Esophagus muscularis mucosa (tissue), 4 donors: ENCODE data around the gene CSMD2. TPM values are rescaled to one million over a fixed set of nuclear protein-coding genes. Genes with fewer than 3 reads are reported as not detected.

Experiments used
- DNase-seq: peaks from one replicate; pipeline ENCODE4 v3.0.0-alpha.2; 2017; ENCODE audit errors: extremely low spot score
- H3K27ac ChIP-seq, 4 donors: fragments of 200-600 bp; sonication (generic); replicated peaks in 1 of 4; 1 replicate in 3 of 4; 2 replicates in 1 of 4; pipeline ENCODE4 v1.5.1; 2016 to 2019; ENCODE audit warnings: mild to moderate bottlenecking in 1 of 4
- H3K27me3 ChIP-seq, 4 donors: fragments of 200-600 bp; sonication (generic); one replicate each; pipeline versions ENCODE4 v1.5.1 to v1.6.0; 2016 to 2019
- H3K36me3 ChIP-seq, 4 donors: fragments of 200-600 bp; sonication (generic); one replicate each; pipeline ENCODE4 v1.5.1; 2016 to 2019
- H3K4me1 ChIP-seq, 4 donors: fragments of 200-600 bp; sonication (generic); one replicate each; pipeline ENCODE4 v1.5.1; 2016 to 2019
- H3K4me3 ChIP-seq, 4 donors: fragments of 200-600 bp; sonication (generic); 1 replicate in 2 of 4; 2 replicates in 2 of 4; pipeline ENCODE4 v1.5.1; 2016 to 2019; ENCODE audit warnings: mild to moderate bottlenecking in 4 of 4, moderate library complexity in 1 of 4
- H3K9me3 ChIP-seq, 4 donors: fragments of 200-600 bp; sonication (generic); 1 replicate in 3 of 4; 2 replicates in 1 of 4; pipeline ENCODE4 v1.5.1; 2016 to 2019
- EP300 ChIP-seq: sonication (generic); formaldehyde crosslinking; IDR thresholded peaks from one replicate; pipeline ENCODE4 v1.6.1; 2017; ENCODE audit warnings: antibody characterized with exemption
- POLR2A ChIP-seq: fragments of 450-650 bp; IDR thresholded peaks from one replicate; pipeline ENCODE4 v1.6.1; 2017; ENCODE audit warnings: antibody characterized with exemption, moderate library complexity, mild to moderate bottlenecking, low read depth
- POLR2AphosphoS5 ChIP-seq, 2 donors: sonication (generic); formaldehyde crosslinking; IDR thresholded peaks; one replicate each; pipeline ENCODE4 v1.6.1; 2017; ENCODE audit warnings: antibody characterized with exemption in 2 of 2
- WGBS: methylation state at CpG from one replicate; pipeline ENCODE4 v1.1.5; 2018; 5-methylcytosine and 5-hydroxymethylcytosine counted together
- intact Hi-C: fragments of 100-400 bp; cut with DNase I; formaldehyde crosslinking; loops from one replicate; pipeline ENCODE4 v1.15.1; 2023
- total RNA-seq, 4 donors: library from RNA; depleted of rRNA; stranded (reverse); fragments of >200 nt; gene quantifications; one replicate each; pipeline versions ENCODE4 v1.1.0 to v1.2.1, GENCODE V29; 2016
- TF ChIP-seq, protein P1 (sequence below), 3 experiments: fragments of 200-600 bp in 2 of 3; fragments of 450-650 bp in 1 of 3; sonication (generic) in 2 of 3; IDR thresholded peaks; one replicate each; pipeline ENCODE4 v1.5.1; 2017 to 2019; ENCODE audit warnings: antibody characterized with exemption in 3 of 3, mild to moderate bottlenecking in 2 of 3, moderate library complexity in 1 of 3

The CSMD2 gene
- total RNA-seq, 4 donors from 2014 or later = 0.26 to 0.75 (median 0.37) TPM

DNA sequence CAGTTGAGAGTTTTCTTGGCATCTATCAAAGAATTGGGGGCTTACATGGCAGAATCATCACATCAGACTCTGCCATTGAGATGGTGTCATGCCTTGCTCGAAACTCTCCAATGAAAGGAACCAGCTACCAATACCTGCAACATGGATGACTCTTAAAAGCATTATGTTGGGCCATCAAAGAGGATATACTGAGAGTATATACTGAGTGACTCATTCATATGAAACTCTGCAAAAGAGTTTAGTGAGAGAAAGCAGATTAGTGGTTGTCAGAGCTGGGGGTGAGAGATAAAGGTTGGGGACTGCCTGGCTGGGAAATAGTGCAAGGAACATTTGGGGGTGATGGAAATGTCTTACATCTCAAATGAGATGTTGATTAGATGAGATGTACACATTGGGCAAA is 315.8 kb downstream of the CSMD2 start:
- Histone ChIP-seq H3K27me3 (no peaks in the 10 kb centered on the region), H3K9me3 (no peaks in the 10 kb centered on the region), H3K4me1 (no peaks in the 10 kb centered on the region), H3K4me3 (no peak overlapping the region), H3K27ac (no peak overlapping the region), H3K36me3 (no peaks in the 10 kb centered on the region)
- intact Hi-C loops = no loop called here
- TF ChIP-seq, protein P1, sequence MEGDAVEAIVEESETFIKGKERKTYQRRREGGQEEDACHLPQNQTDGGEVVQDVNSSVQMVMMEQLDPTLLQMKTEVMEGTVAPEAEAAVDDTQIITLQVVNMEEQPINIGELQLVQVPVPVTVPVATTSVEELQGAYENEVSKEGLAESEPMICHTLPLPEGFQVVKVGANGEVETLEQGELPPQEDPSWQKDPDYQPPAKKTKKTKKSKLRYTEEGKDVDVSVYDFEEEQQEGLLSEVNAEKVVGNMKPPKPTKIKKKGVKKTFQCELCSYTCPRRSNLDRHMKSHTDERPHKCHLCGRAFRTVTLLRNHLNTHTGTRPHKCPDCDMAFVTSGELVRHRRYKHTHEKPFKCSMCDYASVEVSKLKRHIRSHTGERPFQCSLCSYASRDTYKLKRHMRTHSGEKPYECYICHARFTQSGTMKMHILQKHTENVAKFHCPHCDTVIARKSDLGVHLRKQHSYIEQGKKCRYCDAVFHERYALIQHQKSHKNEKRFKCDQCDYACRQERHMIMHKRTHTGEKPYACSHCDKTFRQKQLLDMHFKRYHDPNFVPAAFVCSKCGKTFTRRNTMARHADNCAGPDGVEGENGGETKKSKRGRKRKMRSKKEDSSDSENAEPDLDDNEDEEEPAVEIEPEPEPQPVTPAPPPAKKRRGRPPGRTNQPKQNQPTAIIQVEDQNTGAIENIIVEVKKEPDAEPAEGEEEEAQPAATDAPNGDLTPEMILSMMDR (IDR thresholded peaks at IDR 0.05) = no peak
- 82% methylated on average over 1 of the region's 1 CpG for WGBS
- no peak for DNase-seq

DNA sequence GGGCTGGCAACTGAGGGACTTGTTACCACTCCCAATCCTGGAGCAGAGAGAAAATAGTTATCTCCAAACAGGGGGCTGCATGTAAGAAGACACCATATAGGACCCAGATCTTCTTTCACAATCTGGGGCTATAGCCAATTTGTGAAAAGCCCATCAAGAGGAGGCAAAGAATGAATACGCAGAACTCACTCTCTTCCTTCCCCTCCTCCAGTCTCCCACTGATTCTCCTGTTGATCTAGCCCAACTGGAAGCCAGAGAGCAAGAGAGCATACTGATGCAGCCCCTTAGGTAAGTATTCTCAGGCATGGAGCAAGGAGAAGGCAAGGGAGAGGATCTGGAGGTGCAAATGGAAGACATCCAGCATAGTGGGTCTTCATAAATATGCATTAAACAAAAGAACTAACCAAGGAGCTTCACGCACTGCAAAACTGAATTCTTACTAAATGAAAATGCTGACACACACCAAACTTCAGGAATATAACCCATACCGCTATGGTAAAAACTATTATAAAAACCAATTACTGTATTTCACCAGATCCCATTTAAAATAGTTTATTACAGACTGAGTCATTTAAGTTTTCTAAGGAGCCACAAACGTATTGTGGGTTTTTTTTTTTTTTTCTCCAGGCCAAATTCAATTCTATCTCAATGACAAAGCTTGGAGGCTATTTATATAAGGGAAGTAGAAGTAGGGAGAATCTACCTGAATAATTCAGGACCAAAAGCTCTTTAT is 316.7 kb downstream of the CSMD2 start:
- no peak for DNase-seq
- H3K4me3 ChIP-seq = no peak overlapping the region
- no peaks in the 10 kb centered on the region for H3K36me3 ChIP-seq
- intact Hi-C loops = no loop called here
- no peaks in the 10 kb centered on the region for H3K9me3 ChIP-seq
- H3K27me3 ChIP-seq = no peaks in the 10 kb centered on the region
- no peak overlapping the region for H3K27ac ChIP-seq
- 57% methylated on average over 4 of the region's 4 CpGs for WGBS
- H3K4me1 ChIP-seq = no peaks in the 10 kb centered on the region
- TF ChIP-seq POLR2AphosphoS5 (IDR thresholded peaks at IDR 0.05) (no peak), EP300 (no peak), POLR2A (no peak)
- TF ChIP-seq, protein P1 (IDR thresholded peaks at IDR 0.05) = no peak

DNA sequence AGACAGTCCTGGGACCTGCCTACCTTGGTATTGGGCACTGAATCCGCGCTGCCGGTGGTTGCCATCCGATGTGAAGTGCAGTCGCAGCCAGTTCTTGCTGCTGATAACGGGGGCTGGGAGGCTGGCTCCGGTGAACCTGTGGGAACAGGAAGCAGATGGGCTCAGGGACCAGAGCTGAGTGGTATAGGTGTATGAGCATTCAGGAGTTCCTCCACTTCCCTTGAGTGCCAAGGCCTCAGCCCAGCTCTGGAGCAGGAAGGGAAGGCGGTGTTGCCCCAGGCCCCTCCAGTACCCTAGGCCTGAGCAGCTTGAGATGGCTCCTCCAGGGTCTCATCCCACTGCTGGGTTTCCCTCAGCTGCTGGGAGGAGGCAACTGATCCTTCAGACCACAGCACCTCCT is 318.2 kb downstream of the CSMD2 start:
- no peak for DNase-seq
- no peaks in the 10 kb centered on the region for H3K36me3 ChIP-seq

DNA sequence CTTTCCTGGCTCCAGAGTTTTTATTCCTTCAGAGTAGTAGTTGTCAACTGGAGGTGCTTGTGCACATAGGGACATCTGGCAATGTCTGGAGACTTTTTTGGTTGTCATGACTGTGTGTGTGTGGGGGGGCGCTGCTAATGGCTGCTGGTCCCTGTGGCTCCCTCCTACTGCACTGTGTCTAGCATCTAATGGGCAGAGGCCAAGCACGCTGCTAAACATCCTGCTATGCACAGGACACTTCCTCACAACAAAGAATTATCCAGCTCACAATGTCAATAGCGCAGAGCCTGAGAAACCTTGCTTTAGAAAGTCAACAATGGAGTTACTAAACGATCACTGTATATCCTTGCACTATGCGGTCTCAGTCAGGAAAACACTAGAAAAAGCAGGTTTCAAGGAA is 320.9 kb downstream of the CSMD2 start:
- TF ChIP-seq POLR2A (no peak), POLR2AphosphoS5 (IDR thresholded peaks at IDR 0.05) (no peak), EP300 (no peak)
- TF ChIP-seq, protein P1 (IDR thresholded peaks at IDR 0.05) = no peak
- DNase-seq = no peak
- intact Hi-C loops = no loop called here

More for the DNA sequence above, 318.2 kb downstream of the CSMD2 start:
- no peak overlapping the region for H3K4me3 ChIP-seq
- no peaks in the 10 kb centered on the region for H3K9me3 ChIP-seq
- WGBS = 93% methylated on average over 8 of the region's 8 CpGs
- no peaks in the 10 kb centered on the region for H3K27me3 ChIP-seq
- intact Hi-C loops = no loop called here
- H3K4me1 ChIP-seq = no peaks in the 10 kb centered on the region
- TF ChIP-seq POLR2A = no peak
- TF ChIP-seq, protein P1 (IDR thresholded peaks at IDR 0.05) = no peak
- no peak overlapping the region for H3K27ac ChIP-seq

DNA sequence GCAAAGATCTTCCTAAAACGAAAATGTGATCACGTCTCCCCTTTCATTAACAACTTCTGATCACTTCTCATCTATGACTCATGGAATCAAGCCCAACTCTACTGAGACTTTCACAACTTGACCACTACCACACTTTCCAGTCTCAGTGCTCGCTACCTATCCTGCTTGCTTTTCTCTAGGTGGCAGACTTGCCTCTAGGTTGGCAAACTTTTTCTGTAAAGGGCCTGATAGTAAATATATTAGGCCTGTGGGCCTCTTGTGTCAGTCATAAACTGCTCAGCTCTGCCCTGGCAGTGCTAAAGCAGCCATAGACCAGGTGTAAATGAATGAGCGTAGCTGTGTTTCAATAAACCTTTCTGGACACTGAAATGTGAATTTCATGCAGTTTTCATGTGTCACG is 322.7 kb downstream of the CSMD2 start:
- no peak overlapping the region for H3K4me3 ChIP-seq
- no peak for DNase-seq
- H3K27me3 ChIP-seq = no peaks in the 10 kb centered on the region
- H3K4me1 ChIP-seq = no peaks in the 10 kb centered on the region
- TF ChIP-seq, protein P1 (IDR thresholded peaks at IDR 0.05) = no peak
- no peak for TF ChIP-seq POLR2A
- no peak for TF ChIP-seq EP300
- TF ChIP-seq POLR2AphosphoS5 (IDR thresholded peaks at IDR 0.05) = no peak
- WGBS = 89% methylated on average over 5 of the region's 5 CpGs
- H3K9me3 ChIP-seq = no peaks in the 10 kb centered on the region
- no peaks in the 10 kb centered on the region for H3K36me3 ChIP-seq
- no peak overlapping the region for H3K27ac ChIP-seq
- intact Hi-C loops = no loop called here

More for the DNA sequence above, 320.9 kb downstream of the CSMD2 start:
- Histone ChIP-seq H3K27ac (no peak overlapping the region), H3K4me1 (no peaks in the 10 kb centered on the region), H3K4me3 (no peak overlapping the region), H3K36me3 (no peaks in the 10 kb centered on the region), H3K27me3 (no peaks in the 10 kb centered on the region), H3K9me3 (no peaks in the 10 kb centered on the region)
- WGBS = 74% methylated on average over 5 of the region's 5 CpGs
